WTC11 (cell line): ENCODE data around the gene RIPK3. TPM values are rescaled to one million over a fixed set of nuclear protein-coding genes. Genes with fewer than 3 reads are reported as not detected.

ENCODE experiments used
- ATAC-seq: fragments of 200-7000 bp; cut with Tn5 transposase; 2 replicates; pipeline ENCODE4 v1.10.0; 2021; ENCODE audit warnings: mild to moderate bottlenecking, moderate library complexity
- CTCF ChIA-PET: fragments of 300-600 bp; sonication (Branson Sonifier 250); formaldehyde crosslinking; loops from one replicate; lab custom pipeline; 2021; ENCODE audit warnings: antibody characterized with exemption; lab: Charles Lee
- POLR2A ChIA-PET: fragments of 350-600 bp; sonication (Branson Sonifier 250); formaldehyde crosslinking; loops from one replicate; lab custom pipeline; 2021; ENCODE audit warnings: antibody characterized with exemption; lab: Charles Lee
- DNase-seq: peaks from one replicate; pipeline ENCODE4 v3.0.0; 2021; ENCODE audit warnings: low spot score
- H3K27ac Mint-ChIP-seq: 2 replicates; pipeline ENCODE4 v1.8.0; 2021; ENCODE audit warnings: mixed read lengths
- H3K27me3 Mint-ChIP-seq: 2 replicates; pipeline ENCODE4 v1.8.0; 2021; ENCODE audit warnings: low read depth, mild to moderate bottlenecking, moderate library complexity, mixed read lengths
- H3K36me3 Mint-ChIP-seq: 2 replicates; pipeline ENCODE4 v1.8.0; 2021; ENCODE audit warnings: mixed read lengths
- H3K4me1 Mint-ChIP-seq: 2 replicates; pipeline ENCODE4 v1.8.0; 2022; ENCODE audit warnings: mixed read lengths
- H3K4me3 Mint-ChIP-seq: 2 replicates; pipeline ENCODE4 v1.8.0; 2021; ENCODE audit warnings: mild to moderate bottlenecking, moderate library complexity, mixed read lengths
- H3K9me3 Mint-ChIP-seq: 2 replicates; pipeline ENCODE4 v1.8.0; 2021; ENCODE audit warnings: mixed read lengths
- ATF1 ChIP-seq: sonication (generic); formaldehyde crosslinking; IDR thresholded peaks from 2 replicates; pipeline ENCODE4 v1.8.1; 2023; ENCODE audit warnings: mild to moderate bottlenecking, moderate library complexity, missing genetic modification reagents
- CBFB ChIP-seq: sonication (generic); formaldehyde crosslinking; IDR thresholded peaks from 2 replicates; pipeline ENCODE4 v1.8.1; 2022; ENCODE audit warnings: mild to moderate bottlenecking, low read depth, missing genetic modification reagents
- CREB1 ChIP-seq: sonication (generic); formaldehyde crosslinking; IDR thresholded peaks from 2 replicates; pipeline ENCODE4 v1.8.0; 2023; ENCODE audit warnings: mild to moderate bottlenecking, missing genetic modification reagents
- CTCF ChIP-seq: fragments of 200-600 bp; IDR thresholded peaks from 2 replicates; pipeline ENCODE4 v1.8.0; 2022; ENCODE audit warnings: antibody characterized with exemption
- ESRRA ChIP-seq: sonication (generic); formaldehyde crosslinking; IDR thresholded peaks from 2 replicates; pipeline ENCODE4 v1.8.1; 2022; ENCODE audit warnings: mild to moderate bottlenecking, missing genetic modification reagents, borderline replicate concordance
- ETV6 ChIP-seq: sonication (generic); formaldehyde crosslinking; IDR thresholded peaks from 2 replicates; pipeline ENCODE4 v1.8.1; 2022; ENCODE audit warnings: mild to moderate bottlenecking, missing genetic modification reagents
- FOXP1 ChIP-seq: sonication (generic); formaldehyde crosslinking; IDR thresholded peaks from 2 replicates; pipeline ENCODE4 v1.8.0; 2022; ENCODE audit warnings: missing genetic modification reagents, mild to moderate bottlenecking, moderate library complexity, borderline replicate concordance
- IRF1 ChIP-seq: sonication (generic); formaldehyde crosslinking; IDR thresholded peaks from 2 replicates; pipeline ENCODE4 v1.8.0; 2023; ENCODE audit warnings: missing genetic modification reagents
- NR1H2 ChIP-seq: sonication (generic); formaldehyde crosslinking; IDR thresholded peaks from 2 replicates; pipeline ENCODE4 v1.9.0; 2021; ENCODE audit warnings: mild to moderate bottlenecking, moderate library complexity, missing genetic modification reagents
- OVOL2 ChIP-seq: fragments of 250-450 bp; sonication (Bioruptor Pico); IDR thresholded peaks from 2 replicates; pipeline ENCODE4 v1.9.0; 2021; ENCODE audit warnings: mild to moderate bottlenecking, borderline replicate concordance
- PREB ChIP-seq: sonication (generic); formaldehyde crosslinking; IDR thresholded peaks from 2 replicates; pipeline ENCODE4 v1.8.1; 2022; ENCODE audit warnings: mild to moderate bottlenecking, missing genetic modification reagents, moderate library complexity, borderline replicate concordance
- SOX15 ChIP-seq: fragments of 250-450 bp; sonication (Bioruptor Pico); IDR thresholded peaks from 2 replicates; pipeline ENCODE4 v1.9.0; 2021; ENCODE audit warnings: mild to moderate bottlenecking
- STAT6 ChIP-seq: sonication (generic); formaldehyde crosslinking; conservative IDR thresholded peaks from 2 replicates; pipeline ENCODE4 v1.8.1; 2023; ENCODE audit warnings: mild to moderate bottlenecking, low read depth, missing genetic modification reagents, moderate library complexity
- TEAD4 ChIP-seq: sonication (generic); formaldehyde crosslinking; IDR thresholded peaks from 2 replicates; pipeline ENCODE4 v1.8.0; 2022; ENCODE audit warnings: mild to moderate bottlenecking, missing genetic modification reagents
- ZBTB43 ChIP-seq: sonication (generic); formaldehyde crosslinking; IDR thresholded peaks from 2 replicates; pipeline ENCODE4 v1.8.1; 2023; ENCODE audit warnings: mild to moderate bottlenecking, missing genetic modification reagents
- ZNF138 ChIP-seq: sonication (generic); formaldehyde crosslinking; conservative IDR thresholded peaks from 2 replicates; pipeline ENCODE4 v1.8.1; 2022; ENCODE audit warnings: mild to moderate bottlenecking, moderate library complexity, missing genetic modification reagents
- ZNF416 ChIP-seq: fragments of 250-450 bp; sonication (Bioruptor Pico); IDR thresholded peaks from 2 replicates; pipeline ENCODE4 v1.9.0; 2021; ENCODE audit warnings: mild to moderate bottlenecking, inconsistent platforms
- ZNF532 ChIP-seq: fragments of 250-450 bp; sonication (Bioruptor Pico); IDR thresholded peaks from 2 replicates; pipeline ENCODE4 v1.9.0; 2021; ENCODE audit warnings: mild to moderate bottlenecking, borderline replicate concordance
- total RNA-seq: library from RNA; stranded (reverse); gene quantifications from 3 replicates; pipeline ENCODE4 v1.2.3, GENCODE V29; 2021

Gene RIPK3
- total RNA-seq, 1 experiment from 2014 or later = 0.83 TPM

- no peak for TF ChIP-seq ZBTB43
- no peak for TF ChIP-seq IRF1 (CRISPR knock-in tag)
Observed at GRCh38 chr14:24297190-24297964, 42.4 kb downstream of the RIPK3 start (continued).

- no peaks in the 10 kb centered on the region for H3K9me3 Mint-ChIP-seq
- POLR2A ChIA-PET = interaction anchor here (0.6 to 3.6 kb wide), 4 partner anchors 25 to 101 kb away, joined by 3 to 13 read pairs (median 3); partner anchors contain the start of genes CHMP4A, RABGGTA, TINF2 and TM9SF1
- ATAC-seq (peak; percentile 56), DNase-seq (peak; percentile 54)
- H3K4me1 Mint-ChIP-seq = peaks cover 19% of the 10 kb centered on the region
- 0 out of 2 replicates have a peak, but pooled peaks cover 3% of the 10 kb centered on the region for H3K27me3 Mint-ChIP-seq
- peaks cover 2% of the 10 kb centered on the region for H3K36me3 Mint-ChIP-seq
- no peak for TF ChIP-seq ESRRA (CRISPR knock-in tag)
- TF ChIP-seq CTCF = peak; percentile 49; the same call in 1 of the 2 replicates
- TF ChIP-seq ZNF532 (CRISPR knock-in tag) = no peak
- no peak overlapping the region for H3K4me3 Mint-ChIP-seq
- CTCF ChIA-PET = interaction anchor here (0.8 to 8.2 kb wide), 20 partner anchors 8 to 245 kb away, joined by 3 to 165 read pairs (median 13); partner anchors contain the start of genes CARMIL3, CIDEB, LTB4R and LTB4R2
- no peak overlapping the region; the same call in 1 of the 2 replicates for H3K27ac Mint-ChIP-seq
Observed at GRCh38 chr14:24296341-24297157, 43.2 kb downstream of the RIPK3 start.

- CTCF ChIA-PET = interaction anchor here (0.8 to 2.3 kb wide), 2 partner anchors 15 to 40 kb away, joined by 4 to 8 read pairs; partner anchors contain the start of gene CIDEB
- Mint-ChIP-seq H3K27ac (no peak overlapping the region), H3K4me1 (peaks cover 6% of the 10 kb centered on the region), H3K9me3 (no peaks in the 10 kb centered on the region), H3K36me3 (no peaks in the 10 kb centered on the region; the same call in none of the 2 replicates), H3K4me3 (no peak overlapping the region), H3K27me3 (no peaks in the 10 kb centered on the region)
- TF ChIP-seq CBFB (CRISPR knock-in tag) (no peak), OVOL2 (CRISPR knock-in tag) (no peak), ZNF138 (CRISPR knock-in tag) (no peak), FOXP1 (CRISPR knock-in tag) (no peak), CREB1 (no peak), STAT6 (no peak), ZNF416 (no peak), ATF1 (CRISPR knock-in tag) (no peak), TEAD4 (CRISPR knock-in tag) (no peak), PREB (CRISPR knock-in tag) (no peak), ETV6 (CRISPR knock-in tag) (no peak), SOX15 (no peak), NR1H2 (no peak)
- ATAC-seq (no peak), DNase-seq (no peak)
- POLR2A ChIA-PET = no interaction called here
Observed at GRCh38 chr14:24293525-24293924, 46.3 kb downstream of the RIPK3 start.
